Activated CD4-positive, alpha-beta T cell treated with anti-CD3 and anti-CD28 coated beads, Interleukin-10, Interleukin-2, amounts not matched to agents 100 ng/mL and 50 ng/mL, durations not matched to agents 16 hours and 8 hours (primary cell): ENCODE results near the gene FOXA2.
"Not testable (repeated sequence)": the region's sequence is repeated elsewhere in the genome, so short reads cannot be mapped to it uniquely, and the experiment has no call there.

Source experiments
- DNase-seq: peaks from one replicate; pipeline ENCODE4 v3.0.0-alpha.2; 2020

The FOXA2 gene

DNA sequence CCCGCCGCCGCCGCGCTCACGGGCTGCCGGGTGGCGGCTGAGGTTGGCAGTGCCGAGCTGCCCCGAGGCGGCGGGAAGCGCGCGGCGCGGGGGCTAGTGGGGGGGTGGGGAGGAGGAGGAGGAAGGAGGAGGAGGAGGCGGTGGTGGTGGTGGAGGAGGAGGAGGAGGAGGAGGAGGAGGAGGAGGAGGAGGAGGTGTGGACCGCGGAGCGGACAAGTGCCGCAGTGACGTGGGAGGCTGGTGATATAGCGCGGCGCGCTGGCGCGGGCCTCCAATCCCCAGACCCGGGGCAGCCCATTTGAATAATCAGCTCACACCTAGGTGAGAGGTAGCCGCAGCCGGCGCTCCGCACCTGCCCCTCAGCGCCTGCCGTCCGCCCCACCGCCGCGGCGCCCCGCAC, at the start of gene FOXA2:
FOXA2 (minus strand) TSS at position 51 of the 400 bp plus-strand sequence. CDS start 294 bp downstream, outside the sequence.
- no peak for DNase-seq

DNA sequence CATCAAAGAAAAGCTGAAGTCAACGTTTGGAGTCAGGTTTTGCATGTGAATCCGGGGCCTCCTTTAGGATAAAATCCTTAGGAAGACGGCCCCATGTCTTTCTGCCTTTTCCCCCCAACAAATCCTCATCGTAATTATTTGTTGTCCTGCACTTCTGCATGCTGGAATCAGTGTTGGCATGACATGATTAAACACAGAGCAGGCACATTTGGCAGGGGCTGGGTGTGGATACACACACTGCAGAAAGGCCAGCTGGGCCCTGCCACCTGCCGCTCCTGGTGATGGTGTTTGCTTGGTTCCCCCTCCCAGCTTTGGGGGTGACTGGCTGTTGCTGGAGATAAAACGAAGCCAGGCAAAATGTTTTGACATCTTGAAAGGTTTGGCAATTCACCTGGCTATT, 46.3 kb upstream of the FOXA2 start:
- no peak for DNase-seq

DNA sequence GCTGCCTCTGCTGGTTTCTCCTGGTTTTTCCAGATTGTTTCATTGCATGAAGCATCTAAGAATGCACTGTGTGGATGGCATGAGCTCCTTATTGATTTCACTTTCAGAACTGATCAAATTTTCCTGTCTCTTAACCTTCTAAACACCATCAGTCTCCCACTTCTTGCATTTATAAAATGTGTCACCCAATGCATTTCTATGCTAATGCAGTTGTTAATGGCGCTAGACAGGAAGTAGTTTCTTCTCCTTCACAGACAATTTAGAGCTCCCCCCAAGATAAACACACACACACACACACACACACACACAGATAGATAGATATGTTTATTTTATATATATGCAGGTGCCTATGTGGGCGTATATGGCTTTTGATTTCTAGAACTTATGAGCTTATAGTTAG, 45.6 kb upstream of the FOXA2 start:
- DNase-seq = no peak

DNA sequence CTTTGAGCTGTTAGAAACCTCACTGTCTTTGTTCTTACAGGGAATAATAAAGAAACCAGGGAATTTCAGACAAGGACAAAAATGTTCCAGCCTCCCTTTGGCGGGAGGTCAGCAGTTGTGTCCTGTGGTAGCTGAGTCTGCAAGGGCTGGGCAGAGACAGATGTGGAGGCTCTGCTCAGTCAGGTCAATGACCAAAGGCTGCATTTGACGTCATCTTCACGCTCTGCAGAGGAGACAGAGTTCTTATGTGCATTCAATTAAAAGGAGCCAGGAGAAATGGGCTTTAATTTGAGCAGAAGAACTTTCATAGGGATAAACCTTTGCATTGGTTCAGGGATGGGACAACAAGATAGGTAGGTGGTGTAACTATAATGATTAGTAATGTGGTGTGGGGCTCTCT, 45.1 kb upstream of the FOXA2 start:
- no peak for DNase-seq

DNA sequence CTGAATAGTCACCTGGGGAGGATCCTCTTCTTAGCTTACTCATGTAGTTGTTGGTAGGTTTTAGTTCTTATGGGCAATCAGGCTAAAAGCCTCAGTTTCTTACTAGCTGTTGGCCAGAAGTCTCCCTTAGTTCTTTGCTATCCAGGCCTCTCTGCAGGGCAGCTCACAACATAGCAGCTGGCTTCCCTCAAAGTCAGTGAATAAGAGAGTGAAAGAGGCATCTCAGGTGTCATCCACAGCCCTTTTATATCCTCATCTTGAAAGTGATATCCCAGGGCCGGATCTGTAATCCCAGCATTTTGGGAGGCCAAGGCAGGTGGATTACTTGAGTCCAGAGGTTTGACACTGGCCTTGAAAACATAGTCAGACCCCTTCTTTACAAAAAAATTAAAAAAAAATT, 42.1 kb upstream of the FOXA2 start:
- no peak for DNase-seq

DNA sequence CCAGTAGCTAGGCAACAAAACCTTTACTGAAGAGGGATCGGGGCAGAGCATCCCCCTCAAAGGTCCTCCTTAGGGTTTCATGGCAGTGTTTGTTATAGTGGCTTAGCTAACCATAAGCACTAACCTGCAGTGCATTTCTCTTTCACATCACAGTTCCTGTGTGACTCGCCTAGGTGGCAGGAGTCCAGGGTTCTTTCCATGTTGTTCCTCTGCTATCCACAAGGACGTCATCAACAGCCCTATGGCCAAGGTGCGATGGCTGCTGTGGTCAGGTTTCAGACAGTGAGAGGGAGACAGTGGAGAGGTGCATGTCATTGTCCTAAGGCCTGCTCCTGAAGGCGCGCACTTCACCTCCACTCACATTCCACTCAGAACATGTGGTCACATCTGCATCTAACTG, 38.8 kb upstream of the FOXA2 start:
- DNase-seq = no peak

DNA sequence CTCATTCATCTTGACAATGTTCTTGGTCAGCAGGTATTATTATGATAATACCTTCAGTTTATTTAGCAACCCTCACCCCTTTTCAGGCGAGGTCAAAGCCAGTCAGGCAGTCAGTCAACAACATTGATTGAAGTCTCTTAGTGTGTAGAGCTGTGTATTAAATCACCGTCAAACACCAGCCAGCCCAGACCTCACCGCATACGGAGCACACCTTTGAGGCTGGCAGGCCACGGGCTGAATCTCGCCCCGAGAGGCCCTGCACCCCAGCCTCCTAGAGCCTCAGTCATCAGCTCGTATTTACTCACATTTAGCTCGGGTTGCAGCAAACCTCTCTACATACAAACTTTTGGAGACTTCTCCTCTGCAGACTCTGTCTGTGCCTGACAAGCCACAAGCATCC, 36.0 kb upstream of the FOXA2 start:
- DNase-seq = no peak

DNA sequence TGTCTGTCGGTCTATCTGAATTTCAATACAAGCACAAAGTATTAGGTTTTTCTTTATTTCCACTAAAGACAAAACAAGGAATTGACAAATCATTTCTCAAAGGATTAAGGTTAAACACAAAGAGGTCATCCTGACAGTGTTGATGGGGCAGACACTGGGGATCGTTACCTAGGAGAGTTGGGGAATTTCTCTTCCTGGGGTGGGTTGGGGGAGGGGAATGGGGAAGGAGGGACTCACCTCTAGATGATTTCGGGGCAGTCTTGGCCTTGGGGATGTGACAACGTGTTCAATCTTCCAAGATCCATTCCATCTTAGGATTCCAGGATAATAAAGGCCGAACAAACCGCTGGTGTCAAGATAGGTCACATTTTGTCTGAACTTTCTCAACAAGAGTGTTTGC, 35.4 kb upstream of the FOXA2 start:
- no peak for DNase-seq

DNA sequence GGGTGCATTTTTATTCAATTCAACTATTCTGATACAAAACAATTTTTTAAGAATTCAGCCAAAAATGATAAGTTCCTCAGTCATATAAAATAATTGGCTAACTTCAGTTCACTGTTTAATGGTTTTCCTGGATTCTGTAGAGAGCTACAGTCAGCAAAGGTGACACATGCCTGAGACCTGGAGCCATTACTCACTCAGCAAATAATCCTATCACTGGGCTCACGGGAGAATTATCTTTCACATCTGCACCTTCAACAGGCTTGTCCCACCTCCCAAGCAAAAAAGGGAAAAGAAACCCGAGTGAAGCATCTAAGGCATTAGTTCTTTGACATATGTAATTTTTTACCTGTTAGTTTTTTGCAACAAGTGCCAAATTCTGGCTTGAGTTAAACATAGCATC, 34.9 kb upstream of the FOXA2 start:
- DNase-seq = no peak

DNA sequence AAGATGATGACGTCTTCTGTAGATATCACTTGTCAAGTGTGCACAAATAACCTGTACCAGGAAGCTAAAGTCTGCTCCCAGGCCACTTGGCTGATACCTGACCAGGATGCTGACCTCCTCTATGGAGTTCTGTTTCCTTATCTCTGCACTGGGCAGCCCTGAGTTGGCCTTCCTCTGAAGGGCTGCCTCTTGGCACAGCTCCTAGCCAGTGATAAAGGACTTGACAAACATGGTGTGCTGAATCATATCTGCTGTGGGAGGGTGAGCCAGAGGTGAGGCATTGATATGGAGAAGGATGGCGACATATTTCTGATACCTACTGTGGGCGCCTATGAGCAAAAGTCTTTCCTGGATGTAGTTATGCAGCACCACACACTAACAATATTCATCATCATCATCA, 32.8 kb upstream of the FOXA2 start:
- DNase-seq = no peak

DNA sequence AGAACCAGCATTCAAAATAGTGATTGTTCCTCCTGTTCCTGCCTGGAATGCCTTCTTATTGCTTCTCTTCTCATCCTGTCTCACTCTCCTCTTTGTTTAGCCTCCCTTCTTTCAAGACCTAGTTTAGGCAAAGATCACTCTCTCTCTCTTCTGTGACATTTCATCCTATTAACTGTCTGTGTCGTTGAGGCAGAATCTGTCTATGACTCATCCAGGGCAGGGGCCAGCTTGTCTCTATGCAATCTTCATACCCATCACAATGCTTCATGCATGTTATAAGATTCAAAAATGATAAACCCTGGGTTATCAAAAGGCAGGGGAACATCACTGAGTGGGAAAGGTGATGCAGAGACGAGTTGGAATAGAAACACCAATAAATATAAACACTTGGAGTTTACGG, 32.2 kb upstream of the FOXA2 start:
- DNase-seq = no peak

DNA sequence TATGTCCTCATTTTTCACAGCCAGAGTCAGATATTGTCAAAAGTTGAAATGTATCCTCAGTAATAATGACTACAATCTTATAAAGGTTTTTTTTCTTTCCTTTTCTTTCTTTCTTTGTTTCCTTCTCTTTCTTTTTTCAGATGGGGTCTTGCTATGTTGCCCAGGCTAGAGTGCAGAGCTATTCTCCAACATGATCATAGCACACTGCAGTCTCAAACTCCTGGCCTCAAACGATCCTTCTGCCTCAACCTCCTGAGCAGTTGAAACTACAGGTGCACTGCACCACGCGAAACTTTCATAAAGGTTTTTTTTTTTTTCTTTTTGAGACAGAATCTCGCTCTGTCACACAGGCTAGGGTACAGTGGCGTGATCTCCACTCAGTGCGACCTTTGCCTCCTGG, 31.1 kb upstream of the FOXA2 start:
- no peak for DNase-seq

DNA sequence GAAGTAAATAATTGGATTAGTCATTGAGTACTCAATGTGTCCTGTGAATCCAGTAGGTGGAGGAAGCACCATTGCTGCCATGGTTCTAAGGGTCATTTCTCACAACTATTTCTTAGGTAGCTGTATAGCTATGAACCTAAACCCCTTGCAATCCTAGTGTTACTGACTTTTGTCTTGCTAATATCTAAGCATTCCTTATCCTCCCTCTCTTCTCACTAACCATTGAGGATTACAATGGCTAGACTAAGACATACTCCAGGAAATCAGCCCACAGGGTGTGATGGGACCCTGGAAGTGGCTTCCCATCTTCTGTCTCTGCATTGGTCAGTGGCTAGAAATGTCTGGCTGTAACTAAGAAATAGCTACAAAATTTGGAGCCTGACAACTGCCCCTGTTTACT, 27.3 kb upstream of the FOXA2 start:
- no peak for DNase-seq

DNA sequence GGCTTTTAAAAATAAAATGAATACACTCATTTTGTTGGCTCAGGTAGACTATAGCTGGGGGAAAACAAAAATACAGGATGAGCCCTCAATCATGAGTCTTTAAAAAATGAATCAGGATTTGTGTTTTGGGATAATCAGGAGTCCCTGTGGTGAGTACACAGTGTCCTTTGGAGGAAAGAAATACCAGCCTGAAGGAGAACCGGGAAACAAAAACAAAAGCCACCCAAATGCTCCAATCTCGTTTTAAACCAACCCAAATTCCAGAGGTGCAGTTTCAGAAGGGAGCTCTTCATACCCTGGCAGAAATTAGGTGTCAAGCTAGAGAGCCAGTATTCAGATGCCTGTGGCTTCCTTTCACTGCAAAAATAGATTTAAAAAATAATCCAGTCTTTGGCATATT, 23.3 kb upstream of the FOXA2 start:
- no peak for DNase-seq

DNA sequence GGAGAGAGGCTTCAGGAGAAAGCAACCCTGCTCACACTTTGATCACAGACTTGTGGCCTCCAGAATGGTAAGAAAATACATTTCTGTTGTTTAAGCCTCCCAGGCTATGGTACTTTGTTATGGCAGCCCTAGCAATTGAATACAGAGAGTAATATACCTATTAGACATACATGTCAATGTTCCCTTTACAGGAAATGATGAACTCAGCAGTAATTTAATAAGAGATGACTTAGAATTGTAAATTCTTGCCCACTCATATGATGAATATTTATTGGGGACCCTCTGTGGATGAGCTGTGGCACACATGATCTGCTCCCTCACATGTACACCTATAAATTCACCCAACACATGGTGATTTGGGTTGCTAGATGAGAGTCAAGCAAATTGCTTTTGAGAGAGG, 20.4 kb upstream of the FOXA2 start:
- DNase-seq = no peak

DNA sequence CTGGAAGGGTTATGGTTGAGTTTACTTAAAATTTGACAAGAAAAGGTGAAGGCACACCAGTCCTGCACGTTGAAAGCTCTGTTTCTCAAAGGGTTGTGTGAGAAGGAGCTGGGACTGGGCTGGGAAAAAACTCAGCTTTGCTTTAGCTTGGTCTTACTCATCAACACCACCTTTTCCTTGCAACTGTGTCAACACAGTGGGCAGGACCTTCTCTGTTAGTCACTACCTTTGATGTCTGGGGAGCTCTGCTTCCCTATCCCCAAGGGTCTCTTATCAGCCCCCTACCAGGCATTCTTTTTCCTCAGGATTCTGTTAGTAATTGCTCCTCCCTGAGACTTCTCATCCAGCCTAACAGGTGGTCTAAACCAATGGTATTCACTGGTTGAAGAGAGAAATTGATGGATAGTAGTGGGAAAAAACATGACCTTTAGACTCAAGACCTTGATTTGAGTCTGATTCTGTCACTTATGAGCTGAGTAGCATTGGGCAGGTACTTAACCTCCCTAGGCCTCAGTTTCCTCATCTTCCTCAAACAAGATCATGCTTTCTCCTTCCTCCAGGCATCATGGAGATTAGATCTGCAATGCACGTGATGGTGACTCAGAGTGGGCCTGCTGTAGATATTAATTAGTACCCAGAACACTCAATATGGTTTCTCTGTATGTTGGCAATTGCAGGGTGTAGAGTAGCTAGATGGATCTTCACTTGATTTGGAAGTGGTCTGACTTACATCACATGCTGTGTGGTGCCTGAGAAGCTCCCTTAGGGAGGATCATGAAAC, 17.2 kb upstream of the FOXA2 start:
- DNase-seq = no peak

DNA sequence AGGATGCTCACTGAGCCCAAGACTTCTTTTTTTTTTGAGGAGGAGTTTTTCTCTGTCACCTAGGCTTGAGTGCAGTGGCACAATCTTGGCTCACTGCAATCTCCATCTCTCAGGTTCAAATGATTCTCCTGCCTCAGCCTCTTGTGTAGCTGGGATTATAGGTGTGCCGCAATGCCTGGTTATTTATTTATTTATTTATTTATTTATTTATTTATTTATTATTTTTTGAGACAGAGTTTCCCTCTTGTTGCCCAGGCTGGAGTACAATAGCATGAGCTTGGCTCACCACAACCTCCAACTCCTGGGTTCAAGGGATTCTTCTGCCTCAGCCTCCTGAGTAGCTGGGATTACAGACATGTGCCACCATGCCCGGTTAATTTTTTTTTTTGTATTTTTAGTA, 14.9 kb upstream of the FOXA2 start:
- not testable (repeated sequence) for DNase-seq

DNA sequence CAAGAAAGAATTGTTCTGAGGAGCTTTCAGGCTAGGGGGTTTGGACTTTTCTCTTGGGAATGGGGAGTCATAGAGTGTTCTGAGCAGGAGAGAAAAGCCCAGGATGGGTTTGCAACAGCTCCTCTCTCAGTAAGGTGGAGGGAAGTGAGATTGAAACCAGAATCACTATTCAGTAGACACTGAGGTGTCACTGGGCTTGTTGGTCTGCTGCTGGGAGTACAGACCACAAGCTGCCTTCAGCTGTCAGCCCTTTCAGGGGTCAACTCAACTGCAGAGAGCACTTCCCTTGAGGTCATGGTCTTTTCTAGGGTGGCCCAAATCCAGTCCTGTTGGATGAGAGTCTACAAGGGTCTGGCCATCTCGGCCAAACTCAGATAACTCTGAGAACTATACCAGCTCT, 12.9 kb upstream of the FOXA2 start:
- no peak for DNase-seq

DNA sequence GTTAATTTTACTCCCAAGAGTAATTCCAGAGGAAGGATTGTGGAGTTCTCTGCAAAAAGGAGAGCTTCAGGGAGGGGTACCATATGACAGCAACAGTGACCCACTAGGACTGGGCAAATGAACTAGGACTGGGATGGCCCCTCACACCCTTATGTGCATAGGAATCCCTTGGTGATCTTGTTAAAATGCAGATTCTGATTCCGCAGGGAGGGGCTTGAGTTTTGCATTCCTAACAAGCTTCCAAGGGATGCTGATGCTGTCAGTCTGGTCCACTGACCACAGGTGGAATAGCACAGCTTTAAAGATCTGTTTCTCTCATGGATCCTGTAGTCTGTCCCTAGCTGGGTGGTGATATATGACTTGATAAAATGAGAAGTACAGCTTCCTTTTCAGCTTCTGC, 6.3 kb upstream of the FOXA2 start:
- DNase-seq = no peak

DNA sequence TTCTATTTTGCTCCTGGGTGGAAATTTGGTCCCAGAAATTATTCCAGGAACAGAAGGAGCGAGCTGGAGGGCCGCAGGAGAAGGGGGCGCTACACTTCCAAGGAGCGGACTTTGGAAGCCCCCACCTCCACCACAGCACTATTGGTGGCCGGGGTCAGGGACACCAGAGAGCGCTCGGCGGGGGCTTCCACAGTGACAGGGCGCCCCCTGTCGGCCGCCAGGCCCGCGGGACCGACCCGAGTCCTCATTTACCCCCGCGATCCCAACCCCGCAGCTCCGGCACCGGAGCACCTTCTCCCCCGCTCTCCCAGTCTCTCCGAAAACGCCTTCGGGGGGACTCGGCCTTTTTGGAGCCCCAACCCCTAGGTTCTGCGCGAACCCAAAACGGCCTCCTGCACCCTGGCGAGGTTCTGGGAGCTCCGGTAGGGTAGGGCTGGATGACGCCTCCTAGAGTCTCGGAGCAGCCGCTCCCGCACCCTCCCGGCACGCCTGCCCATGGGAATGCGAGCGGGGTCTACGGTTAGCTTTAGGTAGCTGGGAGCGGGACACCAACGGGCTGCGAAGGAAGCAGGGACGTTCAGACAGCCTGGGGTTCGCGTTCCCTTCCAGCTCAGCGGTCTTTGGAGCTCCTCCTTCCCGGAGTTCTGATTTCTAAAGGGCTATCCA, 2.4 kb upstream of the FOXA2 start:
- DNase-seq = peak; percentile 34

DNA sequence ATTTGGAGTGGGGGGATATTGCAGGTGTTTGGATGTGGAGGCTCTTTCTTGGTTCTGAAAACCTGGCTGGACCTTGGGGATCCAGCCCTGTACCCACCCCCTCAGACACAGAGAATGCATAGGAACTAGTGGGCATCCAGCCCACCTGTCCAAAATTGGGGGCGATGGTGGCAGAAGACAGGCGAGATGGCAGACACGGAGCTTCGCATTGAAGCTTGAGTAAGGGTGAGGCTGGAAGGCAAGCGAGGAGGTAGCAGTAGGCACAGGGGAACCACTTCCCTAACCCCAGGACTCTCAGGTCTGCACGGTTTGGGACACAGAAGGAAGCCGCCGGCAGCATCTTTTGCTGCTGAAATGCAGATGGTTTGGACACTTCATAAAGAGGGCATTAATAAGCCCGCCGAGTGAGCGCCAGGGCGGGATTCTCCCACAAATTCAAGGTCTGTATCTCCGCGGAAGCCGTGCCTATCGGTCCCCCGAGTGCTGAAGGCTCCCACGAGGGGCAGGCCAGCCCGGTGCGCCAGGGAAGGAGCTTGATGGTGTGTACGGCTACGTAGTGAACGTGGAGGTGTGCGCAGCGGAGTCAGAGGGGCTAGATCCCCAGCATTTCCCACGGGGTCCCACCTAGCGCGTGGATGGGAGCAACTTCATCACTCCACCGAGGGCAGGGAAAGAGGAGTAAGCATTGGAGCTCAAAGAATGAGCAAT, 1.6 kb upstream of the FOXA2 start:
- no peak for DNase-seq

DNA sequence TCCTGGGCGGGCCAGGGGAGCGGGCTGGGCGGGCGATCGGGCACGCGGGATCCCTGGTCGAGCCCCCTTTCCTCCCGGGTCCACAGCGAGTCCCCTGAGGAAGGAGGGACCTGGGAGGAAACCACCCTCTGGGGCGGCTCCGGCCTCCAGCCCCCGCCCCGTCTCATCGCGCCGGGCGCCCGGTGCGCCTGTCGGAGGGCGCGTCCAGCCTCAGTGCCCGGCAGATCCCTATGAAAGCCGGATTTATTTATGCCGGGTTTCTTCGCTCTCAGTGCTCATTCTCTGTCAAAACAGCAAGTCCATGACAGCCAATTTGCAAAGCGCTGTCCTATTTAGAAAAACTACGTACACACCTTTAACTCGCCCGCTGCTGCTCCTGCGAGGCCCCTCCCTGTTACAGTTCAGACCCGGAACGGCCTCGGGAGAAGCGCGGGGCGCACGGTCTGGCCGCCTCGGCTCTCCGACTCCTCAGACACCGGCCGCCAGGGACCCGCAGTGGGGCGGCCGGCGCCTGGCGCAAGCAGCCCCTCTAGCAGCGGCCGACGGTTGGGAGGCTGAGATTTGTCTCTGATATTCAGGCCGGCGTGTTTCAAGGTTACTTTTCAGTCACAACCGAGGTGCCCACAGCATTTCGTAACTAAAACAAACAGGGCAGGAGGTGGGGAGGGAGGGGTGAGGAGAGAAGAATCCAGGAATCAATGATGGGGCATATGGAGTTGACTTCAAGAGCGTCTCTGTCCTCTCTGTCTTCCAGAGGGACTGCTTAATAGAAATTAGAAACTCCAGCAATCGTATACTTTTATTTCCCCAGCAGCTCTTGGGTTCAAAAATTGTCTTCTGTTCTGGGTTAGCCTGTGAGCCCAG, 782 bp upstream of the FOXA2 start:
- no peak for DNase-seq
